Fibroblast of lung (primary cell): Measurements from ENCODE around the gene FHIT. TPM values are rescaled to one million over a fixed set of nuclear protein-coding genes. Genes with fewer than 3 reads are reported as not detected.

ENCODE experiments used
- DNase-seq, 2 donors: peaks; one replicate each; pipeline versions ENCODE4 v3.0.0 to v3.0.0-alpha.2; 2010; ENCODE audit warnings: low read depth in 2 of 2
- H2AFZ ChIP-seq: 2 replicates; pipeline ENCODE4 v1.5.1; 2012; ENCODE audit warnings: low read length, control low read depth, inconsistent platforms
- H3K27ac ChIP-seq: 2 replicates; pipeline ENCODE4 v1.5.1; 2011; ENCODE audit warnings: low read length, control low read depth; ENCODE audit not compliant: insufficient read depth
- H3K27me3 ChIP-seq: 2 replicates; pipeline ENCODE4 v1.5.1; 2011; ENCODE audit warnings: mild to moderate bottlenecking, low read length; ENCODE audit not compliant: control insufficient read depth, insufficient read depth
- H3K36me3 ChIP-seq: 2 replicates; pipeline ENCODE4 v1.5.1; 2011; ENCODE audit warnings: low read length; ENCODE audit not compliant: control insufficient read depth, insufficient read depth
- H3K4me1 ChIP-seq: 2 replicates; pipeline ENCODE4 v1.5.1; 2011; ENCODE audit warnings: low read length; ENCODE audit not compliant: control insufficient read depth, insufficient read depth; ENCODE audit errors: extremely low read depth
- H3K4me2 ChIP-seq: 2 replicates; pipeline ENCODE4 v1.5.1; 2011; ENCODE audit warnings: low read length, control low read depth; ENCODE audit not compliant: insufficient read depth; ENCODE audit errors: extremely low read depth
- H3K4me3 ChIP-seq, 4 experiments: fragments of 200-600 bp in 1 of 4; sonication (generic) in 1 of 4; replicated peaks in 1 of 4; 2 replicates each; pipeline ENCODE4 v1.5.1; 2011 to 2016; ENCODE audit warnings: low read length in 4 of 4, low read depth in 3 of 4, mild to moderate bottlenecking in 3 of 4, control low read depth in 2 of 4, inconsistent platforms in 1 of 4, mixed read lengths in 1 of 4; ENCODE audit not compliant: insufficient read depth in 1 of 4; ENCODE audit errors: control extremely low read depth in 1 of 4
- H3K79me2 ChIP-seq: 2 replicates; pipeline ENCODE4 v1.5.1; 2012; ENCODE audit warnings: mild to moderate bottlenecking, low read length, inconsistent platforms; ENCODE audit not compliant: control insufficient read depth, insufficient read depth
- H3K9ac ChIP-seq: 2 replicates; pipeline ENCODE4 v1.5.1; 2011; ENCODE audit warnings: mild to moderate bottlenecking, low read length, control low read depth; ENCODE audit not compliant: insufficient read depth
- H3K9me3 ChIP-seq: 2 replicates; pipeline ENCODE4 v1.5.1; 2012; ENCODE audit warnings: low read depth, low read length; ENCODE audit not compliant: control insufficient read depth, insufficient read depth
- H4K20me1 ChIP-seq: 2 replicates; pipeline ENCODE4 v1.5.1; 2011; ENCODE audit warnings: low read length; ENCODE audit not compliant: control insufficient read depth, insufficient read depth; ENCODE audit errors: extremely low read depth
- CTCF ChIP-seq, 2 donors: IDR thresholded peaks in 1 of 2; conservative IDR thresholded peaks in 1 of 2; 1 replicate in 1 of 2; 2 replicates in 1 of 2; pipeline ENCODE4 v1.5.1; 2011 to 2012; ENCODE audit warnings: low read length in 2 of 2, control low read depth in 1 of 2, inconsistent platforms in 1 of 2, low read depth in 1 of 2, mild to moderate bottlenecking in 1 of 2
- EZH2 ChIP-seq: IDR thresholded peaks from 2 replicates; pipeline ENCODE4 v1.5.1; 2012; ENCODE audit warnings: low read length, control low read depth, mild to moderate bottlenecking; ENCODE audit errors: missing control alignments
- polyA plus RNA-seq, 2 donors: library from polyadenylated mRNA; depleted of rRNA in 1 of 2; stranded (reverse) in 1 of 2; unstranded in 1 of 2; fragments of >200 nt; gene quantifications; 2 replicates each; pipeline ENCODE4 v1.2.1, GENCODE V29; 2011 to 2012; ENCODE audit warnings: missing spikeins in 1 of 2
- total RNA-seq: library from RNA; depleted of rRNA; stranded (reverse); fragments of >200 nt; gene quantifications from 2 replicates; pipeline ENCODE4 v1.2.1, GENCODE V29; 2014

FHIT gene
- total and polyA plus RNA-seq, 2 donors (not counting 1 experiment from before 2014, with no cell fraction given) = 0.79 to 2.1 TPM

- Histone ChIP-seq H4K20me1 (no peaks in the 10 kb centered on the region), H3K4me1 (no peaks in the 10 kb centered on the region), H3K36me3 (no peaks in the 10 kb centered on the region), H3K9me3 (no peaks in the 10 kb centered on the region), H3K27me3 (no peaks in the 10 kb centered on the region), H2AFZ (no peak overlapping the region), H3K79me2 (no peaks in the 10 kb centered on the region), H3K4me3 (no peak overlapping the region), H3K9ac (no peak overlapping the region), H3K27ac (no peak overlapping the region), H3K4me2 (no peak overlapping the region)
- TF ChIP-seq EZH2 = no peak
- no peak for TF ChIP-seq CTCF (conservative IDR thresholded peaks at IDR 0.05 in 1 of 2, IDR thresholded peaks at IDR 0.05 in 1 of 2; ENCODE audit: low read depth in 1 of 2, low read length in 2 of 2)
- no peak for DNase-seq
Measured at GRCh38 chr3:60176614-60177013, 1074.6 kb downstream of the FHIT start.

- H3K79me2 ChIP-seq = no peaks in the 10 kb centered on the region
- DNase-seq = no peak
- TF ChIP-seq EZH2 = no peak
- no peak overlapping the region for H3K4me2 ChIP-seq
- H3K4me3 ChIP-seq = no peak overlapping the region
- H3K27ac ChIP-seq = no peak overlapping the region
- H3K9ac ChIP-seq = no peak overlapping the region
- H3K9me3 ChIP-seq = no peaks in the 10 kb centered on the region
- no peaks in the 10 kb centered on the region for H3K4me1 ChIP-seq
- no peaks in the 10 kb centered on the region for H3K36me3 ChIP-seq
- no peak overlapping the region for H2AFZ ChIP-seq
- no peaks in the 10 kb centered on the region for H3K27me3 ChIP-seq
- H4K20me1 ChIP-seq = no peaks in the 10 kb centered on the region
Measured at GRCh38 chr3:60175680-60176079, 1075.6 kb downstream of the FHIT start.

GRCh38 chr3:60169755-60170154 lies 1081.5 kb downstream of the FHIT start:
- Histone ChIP-seq H3K79me2 (no peaks in the 10 kb centered on the region), H3K4me3 (no peak overlapping the region), H2AFZ (no peak overlapping the region), H3K9ac (no peak overlapping the region), H4K20me1 (no peaks in the 10 kb centered on the region), H3K4me2 (no peak overlapping the region), H3K27me3 (no peaks in the 10 kb centered on the region), H3K27ac (no peak overlapping the region), H3K9me3 (no peaks in the 10 kb centered on the region), H3K36me3 (no peaks in the 10 kb centered on the region), H3K4me1 (no peaks in the 10 kb centered on the region)
- TF ChIP-seq EZH2 (no peak), CTCF (conservative IDR thresholded peaks at IDR 0.05 in 1 of 2, IDR thresholded peaks at IDR 0.05 in 1 of 2; ENCODE audit: low read depth in 1 of 2, low read length in 2 of 2) (no peak)
- DNase-seq = no peak
